ENCODE results near the gene NEDD9.

DNA sequence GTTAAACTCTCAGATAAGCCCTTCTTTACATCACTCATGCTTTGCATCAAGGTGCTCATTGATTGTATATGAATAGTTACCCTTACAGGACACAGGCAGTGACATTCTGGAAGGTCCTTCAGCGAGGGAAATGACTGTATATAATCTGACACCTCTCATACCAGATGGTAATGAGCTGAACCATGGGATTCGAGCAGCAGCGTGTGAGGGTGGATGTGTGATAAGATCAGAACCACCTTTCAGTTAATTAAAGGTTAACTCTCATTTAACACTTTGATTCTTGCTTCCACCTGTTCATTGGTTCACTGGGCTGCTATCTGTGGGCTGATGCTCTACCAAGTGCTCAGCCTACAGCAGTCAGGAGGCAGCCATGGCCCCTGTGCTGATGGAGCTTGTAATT, 24.2 kb downstream of the NEDD9 start:
- TF ChIP-seq SMC3 (IDR thresholded peaks at IDR 0.05; ENCODE audit: borderline replicate concordance, low read length) (no peak), TAF1 (IDR thresholded peaks at IDR 0.05; ENCODE audit: borderline replicate concordance, low read depth, low read length) (no peak), POLR2AphosphoS2 (IDR thresholded peaks at IDR 0.05; ENCODE audit: low read depth, low read length) (no peak), STAT3 (IDR thresholded peaks at IDR 0.05; ENCODE audit: low read depth, low read length) (no peak), NFXL1 (IDR thresholded peaks at IDR 0.05; ENCODE audit: borderline replicate concordance) (no peak), SUZ12 (IDR thresholded peaks at IDR 0.05; ENCODE audit: unreplicated experiment) (no peak), RAD21 (IDR thresholded peaks at IDR 0.05; ENCODE audit: insufficient read depth, low read depth, low read length) (no peak), CBX5 (IDR thresholded peaks at IDR 0.05; ENCODE audit: low read depth) (no peak)
- TF ChIP-seq, protein P1, sequence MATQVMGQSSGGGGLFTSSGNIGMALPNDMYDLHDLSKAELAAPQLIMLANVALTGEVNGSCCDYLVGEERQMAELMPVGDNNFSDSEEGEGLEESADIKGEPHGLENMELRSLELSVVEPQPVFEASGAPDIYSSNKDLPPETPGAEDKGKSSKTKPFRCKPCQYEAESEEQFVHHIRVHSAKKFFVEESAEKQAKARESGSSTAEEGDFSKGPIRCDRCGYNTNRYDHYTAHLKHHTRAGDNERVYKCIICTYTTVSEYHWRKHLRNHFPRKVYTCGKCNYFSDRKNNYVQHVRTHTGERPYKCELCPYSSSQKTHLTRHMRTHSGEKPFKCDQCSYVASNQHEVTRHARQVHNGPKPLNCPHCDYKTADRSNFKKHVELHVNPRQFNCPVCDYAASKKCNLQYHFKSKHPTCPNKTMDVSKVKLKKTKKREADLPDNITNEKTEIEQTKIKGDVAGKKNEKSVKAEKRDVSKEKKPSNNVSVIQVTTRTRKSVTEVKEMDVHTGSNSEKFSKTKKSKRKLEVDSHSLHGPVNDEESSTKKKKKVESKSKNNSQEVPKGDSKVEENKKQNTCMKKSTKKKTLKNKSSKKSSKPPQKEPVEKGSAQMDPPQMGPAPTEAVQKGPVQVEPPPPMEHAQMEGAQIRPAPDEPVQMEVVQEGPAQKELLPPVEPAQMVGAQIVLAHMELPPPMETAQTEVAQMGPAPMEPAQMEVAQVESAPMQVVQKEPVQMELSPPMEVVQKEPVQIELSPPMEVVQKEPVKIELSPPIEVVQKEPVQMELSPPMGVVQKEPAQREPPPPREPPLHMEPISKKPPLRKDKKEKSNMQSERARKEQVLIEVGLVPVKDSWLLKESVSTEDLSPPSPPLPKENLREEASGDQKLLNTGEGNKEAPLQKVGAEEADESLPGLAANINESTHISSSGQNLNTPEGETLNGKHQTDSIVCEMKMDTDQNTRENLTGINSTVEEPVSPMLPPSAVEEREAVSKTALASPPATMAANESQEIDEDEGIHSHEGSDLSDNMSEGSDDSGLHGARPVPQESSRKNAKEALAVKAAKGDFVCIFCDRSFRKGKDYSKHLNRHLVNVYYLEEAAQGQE (IDR thresholded peaks at IDR 0.05; ENCODE audit: low read depth, low read length) = no peak
- TF ChIP-seq, protein P2, sequence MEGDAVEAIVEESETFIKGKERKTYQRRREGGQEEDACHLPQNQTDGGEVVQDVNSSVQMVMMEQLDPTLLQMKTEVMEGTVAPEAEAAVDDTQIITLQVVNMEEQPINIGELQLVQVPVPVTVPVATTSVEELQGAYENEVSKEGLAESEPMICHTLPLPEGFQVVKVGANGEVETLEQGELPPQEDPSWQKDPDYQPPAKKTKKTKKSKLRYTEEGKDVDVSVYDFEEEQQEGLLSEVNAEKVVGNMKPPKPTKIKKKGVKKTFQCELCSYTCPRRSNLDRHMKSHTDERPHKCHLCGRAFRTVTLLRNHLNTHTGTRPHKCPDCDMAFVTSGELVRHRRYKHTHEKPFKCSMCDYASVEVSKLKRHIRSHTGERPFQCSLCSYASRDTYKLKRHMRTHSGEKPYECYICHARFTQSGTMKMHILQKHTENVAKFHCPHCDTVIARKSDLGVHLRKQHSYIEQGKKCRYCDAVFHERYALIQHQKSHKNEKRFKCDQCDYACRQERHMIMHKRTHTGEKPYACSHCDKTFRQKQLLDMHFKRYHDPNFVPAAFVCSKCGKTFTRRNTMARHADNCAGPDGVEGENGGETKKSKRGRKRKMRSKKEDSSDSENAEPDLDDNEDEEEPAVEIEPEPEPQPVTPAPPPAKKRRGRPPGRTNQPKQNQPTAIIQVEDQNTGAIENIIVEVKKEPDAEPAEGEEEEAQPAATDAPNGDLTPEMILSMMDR (IDR thresholded peaks at IDR 0.05 in 2 of 3, conservative IDR thresholded peaks at IDR 0.05 in 1 of 3; ENCODE audit: control insufficient read depth in 2 of 3, extremely low read depth in 1 of 3, insufficient read depth in 1 of 3, low read depth in 3 of 3, low read length in 3 of 3) = no peak

Data from GM12878 (cell line).